ENCODE data around the gene UVSSA. TPM values are rescaled to one million over a fixed set of nuclear protein-coding genes. Genes with fewer than 3 reads are reported as not detected.

UVSSA gene
- total RNA-seq, 1 donor from 2014 or later, result 4.0 TPM

GRCh38 chr4:1413687-1414479 lies 66.9 kb downstream of the UVSSA start:
- TF ChIP-seq, protein P1, sequence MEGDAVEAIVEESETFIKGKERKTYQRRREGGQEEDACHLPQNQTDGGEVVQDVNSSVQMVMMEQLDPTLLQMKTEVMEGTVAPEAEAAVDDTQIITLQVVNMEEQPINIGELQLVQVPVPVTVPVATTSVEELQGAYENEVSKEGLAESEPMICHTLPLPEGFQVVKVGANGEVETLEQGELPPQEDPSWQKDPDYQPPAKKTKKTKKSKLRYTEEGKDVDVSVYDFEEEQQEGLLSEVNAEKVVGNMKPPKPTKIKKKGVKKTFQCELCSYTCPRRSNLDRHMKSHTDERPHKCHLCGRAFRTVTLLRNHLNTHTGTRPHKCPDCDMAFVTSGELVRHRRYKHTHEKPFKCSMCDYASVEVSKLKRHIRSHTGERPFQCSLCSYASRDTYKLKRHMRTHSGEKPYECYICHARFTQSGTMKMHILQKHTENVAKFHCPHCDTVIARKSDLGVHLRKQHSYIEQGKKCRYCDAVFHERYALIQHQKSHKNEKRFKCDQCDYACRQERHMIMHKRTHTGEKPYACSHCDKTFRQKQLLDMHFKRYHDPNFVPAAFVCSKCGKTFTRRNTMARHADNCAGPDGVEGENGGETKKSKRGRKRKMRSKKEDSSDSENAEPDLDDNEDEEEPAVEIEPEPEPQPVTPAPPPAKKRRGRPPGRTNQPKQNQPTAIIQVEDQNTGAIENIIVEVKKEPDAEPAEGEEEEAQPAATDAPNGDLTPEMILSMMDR (conservative IDR thresholded peaks at IDR 0.05; ENCODE audit: low read depth, low read length), result no peak
- DNase-seq (ENCODE audit: low read depth), result no peak
- no peak overlapping the region for H3K4me3 ChIP-seq (ENCODE audit: low read depth, low read length)

DNA sequence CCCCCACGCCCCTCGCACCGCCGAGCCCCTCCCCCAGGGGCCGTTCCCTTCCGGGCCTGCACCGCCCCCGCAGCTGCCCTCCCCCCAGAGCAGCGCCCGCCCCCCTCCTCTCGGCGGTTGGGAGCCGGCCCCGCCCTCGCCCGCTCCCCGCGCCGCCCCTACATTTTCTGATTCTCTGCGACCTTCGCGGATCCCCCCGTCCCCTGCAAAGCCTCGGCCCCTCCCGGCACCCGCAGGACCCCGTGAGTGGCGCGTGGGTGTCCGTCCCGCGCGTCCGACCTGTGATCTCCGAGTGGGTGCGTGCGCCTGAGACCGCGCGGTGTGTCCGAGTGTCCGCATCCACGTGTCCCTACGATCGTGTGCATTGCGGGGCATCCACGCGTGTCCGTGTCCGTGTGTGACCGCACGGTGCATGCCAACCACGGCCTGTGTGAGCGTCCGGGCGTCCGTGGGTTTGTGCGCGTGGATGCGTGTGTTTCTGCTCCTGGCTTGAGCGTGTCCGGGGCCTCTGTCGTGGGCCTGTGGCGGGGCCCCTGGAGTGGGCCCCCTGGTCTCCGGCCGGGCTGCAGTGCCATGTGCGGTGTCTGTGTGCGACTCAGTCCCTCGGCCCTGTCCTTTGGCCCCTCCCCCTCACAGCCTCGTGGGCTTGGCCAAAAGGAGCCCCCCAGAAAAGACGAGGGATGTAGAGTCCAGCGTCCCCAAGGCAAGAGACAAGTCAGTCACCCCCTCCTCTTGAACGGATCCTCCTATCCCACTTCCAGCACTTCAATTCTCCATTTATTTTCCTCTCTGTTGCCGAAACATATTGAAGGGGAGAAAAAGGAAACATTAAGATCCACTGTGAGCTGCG lies 68.0 kb downstream of the UVSSA start:
- no peak overlapping the region for H3K4me3 ChIP-seq (ENCODE audit: low read depth, low read length)
- DNase-seq (ENCODE audit: low read depth), result no peak
- TF ChIP-seq, protein P1 (conservative IDR thresholded peaks at IDR 0.05; ENCODE audit: low read depth, low read length), result no peak

GRCh38 chr4:1415681-1415981 lies 68.6 kb downstream of the UVSSA start:
- no peak overlapping the region for H3K4me3 ChIP-seq (ENCODE audit: low read depth, low read length)
- no peak for DNase-seq (ENCODE audit: low read depth)
- TF ChIP-seq, protein P1 (conservative IDR thresholded peaks at IDR 0.05; ENCODE audit: low read depth, low read length), result no peak

DNA sequence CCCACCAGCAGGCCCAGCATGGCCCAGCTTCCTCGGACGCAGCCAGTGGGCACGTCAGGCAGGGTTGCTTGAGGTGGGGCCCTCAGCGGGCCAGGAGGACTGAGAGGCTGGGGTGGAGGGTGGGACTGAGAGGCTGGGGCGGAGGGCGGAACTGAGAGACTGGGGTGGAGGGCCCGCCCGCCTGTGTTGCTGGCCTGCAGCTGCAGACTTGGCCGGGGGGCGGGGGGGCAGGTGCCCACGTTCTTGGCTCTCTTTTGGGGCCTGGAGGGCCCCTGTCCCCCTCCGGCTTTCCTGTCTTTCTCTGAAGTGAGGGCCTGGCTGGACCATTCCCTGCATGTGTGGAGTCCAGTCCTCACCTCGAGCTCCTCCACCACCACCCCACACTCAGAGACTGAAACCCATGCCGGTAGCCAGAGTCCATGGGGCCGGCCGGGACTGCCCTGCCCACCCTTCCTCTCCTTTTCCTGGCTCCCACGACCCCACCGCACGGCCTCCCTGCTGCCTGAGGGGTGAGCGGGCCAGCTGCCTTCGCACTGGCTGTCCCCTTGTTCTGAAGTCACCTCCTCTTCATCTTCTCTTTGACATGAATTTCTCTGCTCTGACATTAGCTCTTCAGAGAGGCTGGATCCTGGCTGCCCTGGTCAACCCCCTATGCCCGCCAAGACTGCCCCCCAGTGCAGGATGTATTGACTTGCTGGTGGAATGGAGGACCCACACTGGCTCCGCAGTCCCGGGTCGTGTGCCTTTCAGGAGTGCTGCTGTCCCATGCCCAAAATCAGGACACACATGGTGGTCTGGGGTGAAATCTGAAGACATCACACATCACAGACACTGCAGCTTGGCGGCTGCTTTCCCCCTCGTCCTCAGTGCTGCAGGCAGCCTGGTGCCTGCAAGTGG lies 69.3 kb downstream of the UVSSA start:
- H3K4me3 ChIP-seq (ENCODE audit: low read depth, low read length), result no peak overlapping the region
- no peak for DNase-seq (ENCODE audit: low read depth)
- TF ChIP-seq, protein P1 (conservative IDR thresholded peaks at IDR 0.05; ENCODE audit: low read depth, low read length), result no peak

DNA sequence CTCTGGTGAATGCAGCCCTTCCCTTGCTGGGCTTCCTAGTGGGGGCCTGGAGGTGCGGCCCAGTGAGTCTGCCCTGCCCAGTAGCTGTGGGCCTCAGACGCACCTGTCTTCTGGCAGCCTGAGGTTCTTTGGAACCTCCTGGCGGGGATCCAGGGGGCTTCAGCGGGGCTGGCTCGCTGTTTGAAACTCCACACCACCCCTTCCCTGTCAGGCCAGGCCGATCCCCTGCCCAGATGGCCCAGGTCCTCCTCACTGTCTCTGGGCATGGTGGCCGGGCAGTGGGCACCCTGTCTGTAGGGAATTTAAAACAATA lies 69.9 kb downstream of the UVSSA start:
- TF ChIP-seq, protein P1 (conservative IDR thresholded peaks at IDR 0.05; ENCODE audit: low read depth, low read length), result no peak
- no peak for DNase-seq (ENCODE audit: low read depth)
- no peak overlapping the region for H3K4me3 ChIP-seq (ENCODE audit: low read depth, low read length)

- no peak for DNase-seq (ENCODE audit: low read depth)
- no peak overlapping the region for H3K4me3 ChIP-seq (ENCODE audit: low read depth, low read length)
- TF ChIP-seq, protein P1 (conservative IDR thresholded peaks at IDR 0.05; ENCODE audit: low read depth, low read length), result no peak
These were observed 70.7 kb downstream of the UVSSA start for GRCh38 chr4:1417522-1418390.

All from epithelial cell of proximal tubule (primary cell).